Right kidney (tissue), 1 donor: ENCODE measurements around the gene LOX.

Source experiments
- DNase-seq: peaks from one replicate; pipeline ENCODE4 v3.0.0-alpha.2; 2016

LOX gene

DNA sequence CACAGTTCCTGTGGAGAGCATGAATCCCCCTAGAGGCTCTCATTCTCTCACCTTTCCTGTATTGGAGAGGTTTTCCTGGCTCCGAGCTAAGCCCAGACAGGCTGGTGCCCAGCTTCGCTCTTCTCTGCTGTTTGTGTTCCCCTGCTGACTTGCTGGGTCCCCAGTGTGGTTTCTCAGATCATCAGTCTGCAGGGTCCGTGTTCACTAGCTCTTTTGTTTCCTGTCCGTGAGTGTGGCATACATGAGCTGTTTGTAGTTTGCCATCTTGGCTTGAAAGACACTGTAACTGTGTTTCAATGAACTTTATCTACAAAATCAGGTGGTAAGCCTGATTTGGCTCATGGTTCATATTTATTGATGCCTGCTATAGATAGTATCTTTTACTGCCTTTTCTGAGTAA is 23.8 kb downstream of the LOX start:
- DNase-seq, result no peak

DNA sequence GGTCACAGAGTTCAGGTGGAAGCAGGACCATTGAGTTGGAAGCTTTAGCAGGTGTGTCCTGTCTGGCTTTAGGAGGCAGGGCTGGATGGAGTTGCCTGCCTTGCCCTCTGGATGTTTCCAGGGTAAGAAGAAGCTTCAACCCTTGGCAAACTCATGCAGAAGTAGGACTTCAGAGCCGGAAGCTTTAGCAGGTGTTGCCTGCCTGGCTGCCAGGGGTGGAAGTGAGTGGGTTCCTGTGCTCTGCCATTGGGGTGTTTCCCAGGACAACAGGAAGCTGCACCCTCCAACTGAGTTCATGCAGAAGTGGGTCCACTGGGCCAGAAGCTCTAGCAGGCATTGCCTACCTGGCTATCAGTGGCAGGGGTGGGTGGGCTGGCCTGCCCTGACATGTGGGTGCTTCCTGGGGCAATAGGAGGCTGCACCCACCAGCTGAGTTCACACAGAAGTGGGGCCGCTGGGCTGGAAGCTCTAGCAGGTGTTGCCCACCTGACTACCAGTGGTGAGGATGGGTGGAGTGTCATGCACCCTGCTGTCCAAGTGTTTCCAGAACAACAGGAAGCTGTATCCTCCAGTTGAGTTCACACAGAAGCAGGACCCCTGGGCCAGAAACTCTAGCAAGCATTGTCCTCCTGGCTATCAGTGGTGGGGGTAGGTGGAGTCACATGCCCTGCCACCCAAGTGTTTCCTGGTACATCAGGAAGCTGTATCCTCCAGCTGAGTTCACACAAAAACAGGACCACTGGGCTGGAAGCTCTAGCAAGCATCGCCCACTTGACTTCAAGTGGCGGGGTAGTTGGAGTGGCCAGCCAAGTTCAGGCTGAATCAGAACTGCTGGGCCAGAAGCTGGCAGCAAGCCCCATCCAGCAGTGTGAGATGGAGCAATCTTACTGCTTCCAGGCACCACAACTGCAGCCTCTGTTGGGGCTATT is 24.6 kb downstream of the LOX start:
- DNase-seq, result no peak

DNA sequence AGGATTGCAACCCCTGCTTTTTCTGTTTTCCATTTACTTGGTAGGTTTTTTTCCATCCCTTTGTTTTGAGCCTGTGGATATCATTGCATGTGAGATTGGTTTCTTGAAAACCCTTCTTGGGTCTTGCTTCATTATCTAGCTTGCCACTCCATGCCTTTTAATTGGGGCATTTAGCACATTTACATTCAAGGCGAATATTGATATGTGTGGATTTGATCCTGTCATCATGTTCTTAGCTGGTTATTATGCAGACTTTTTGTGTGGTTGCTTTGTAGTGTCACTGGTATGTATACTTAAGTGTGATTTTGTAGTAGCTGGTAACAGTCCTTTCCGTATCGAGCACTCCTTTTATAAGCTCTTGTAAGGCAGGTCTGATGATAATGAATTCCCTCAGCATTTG is 26.5 kb downstream of the LOX start:
- DNase-seq, result no peak

DNA sequence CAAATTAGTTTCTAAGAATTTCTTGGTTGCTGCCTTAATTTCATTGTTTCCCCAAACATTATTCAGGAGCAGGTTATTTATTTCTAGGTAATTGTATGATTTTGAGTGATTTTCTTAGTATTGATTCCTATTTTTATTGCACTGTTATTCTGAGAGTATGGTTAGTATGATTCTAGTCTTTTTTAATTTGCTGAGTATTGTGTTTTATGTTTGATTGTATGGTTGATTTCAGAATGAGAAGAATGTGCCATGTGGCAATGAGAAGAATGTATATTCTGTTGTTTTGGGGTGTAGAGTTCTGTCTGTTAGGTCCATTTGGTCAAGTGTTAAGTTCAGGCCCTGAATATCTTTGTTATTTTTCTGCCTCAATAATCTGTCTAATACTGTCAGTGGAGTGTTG is 27.1 kb downstream of the LOX start:
- no peak for DNase-seq

DNA sequence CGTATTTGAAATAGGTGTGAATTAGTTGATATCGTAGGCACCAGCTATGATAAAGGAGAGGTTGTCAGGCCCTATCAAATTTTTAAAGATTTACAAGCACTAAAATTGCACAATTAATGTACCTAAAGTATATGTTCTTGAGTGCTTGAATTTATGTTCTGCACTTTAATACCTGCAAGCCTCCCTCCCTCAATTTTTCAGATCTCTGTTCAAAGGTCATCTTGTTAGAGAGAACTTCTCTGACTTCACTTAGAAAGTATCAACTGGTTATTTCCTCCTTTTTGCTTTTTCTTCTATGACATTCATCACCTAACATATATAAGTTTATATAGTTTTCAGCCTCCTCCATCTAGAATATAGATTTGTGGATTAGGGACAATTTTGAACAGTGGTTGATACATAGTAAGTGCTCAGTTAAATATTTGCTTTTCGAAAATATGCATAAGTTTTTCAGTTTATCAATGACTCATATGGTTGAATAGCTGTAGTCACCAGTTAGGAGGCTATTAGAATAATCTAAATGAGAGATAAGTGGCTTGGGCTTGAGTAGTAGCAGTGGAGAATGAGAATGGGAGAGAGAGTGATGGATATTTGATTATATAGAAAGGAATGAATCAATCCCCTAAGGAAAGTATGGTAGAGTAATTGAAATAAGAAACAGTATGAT is 37.3 kb downstream of the LOX start:
- DNase-seq, result no peak

DNA sequence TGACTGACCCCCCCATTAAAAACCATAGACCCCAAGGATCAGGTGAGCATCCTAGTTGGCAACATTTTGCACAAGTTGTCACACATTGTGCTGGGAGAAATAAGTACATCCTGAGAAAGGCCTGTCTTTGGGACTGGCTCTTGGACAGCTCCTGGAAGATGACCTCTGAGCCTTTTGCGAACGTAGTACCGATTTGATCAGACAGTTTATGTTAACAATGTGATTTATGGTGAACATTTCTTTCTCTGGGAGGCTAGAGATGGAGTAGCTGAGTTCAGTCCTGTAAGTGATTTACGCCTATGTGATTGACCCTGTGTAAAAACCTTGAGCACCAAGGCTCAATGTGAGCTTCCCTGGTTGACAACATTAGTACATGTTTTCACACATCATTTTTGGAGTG is 41.7 kb downstream of the LOX start:
- DNase-seq, result no peak

DNA sequence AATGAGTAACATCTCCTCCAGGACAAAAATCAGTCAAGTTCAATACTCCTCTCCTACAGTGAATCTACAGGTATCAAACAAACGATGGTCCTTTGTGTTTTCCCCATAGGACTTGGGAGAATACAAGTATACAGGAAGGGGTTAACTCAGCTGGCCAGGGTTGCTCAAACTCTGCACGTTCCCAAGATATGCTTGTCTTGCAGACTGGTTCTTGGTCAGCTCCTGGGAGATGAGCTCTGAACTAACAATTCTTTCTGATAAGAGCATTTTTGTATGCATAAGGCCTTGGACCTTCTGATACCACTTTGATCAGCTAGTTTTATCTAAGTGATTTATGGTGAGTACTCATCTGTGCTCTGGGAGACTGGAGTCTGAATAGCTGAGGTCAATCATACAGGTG is 42.1 kb downstream of the LOX start:
- no peak for DNase-seq

DNA sequence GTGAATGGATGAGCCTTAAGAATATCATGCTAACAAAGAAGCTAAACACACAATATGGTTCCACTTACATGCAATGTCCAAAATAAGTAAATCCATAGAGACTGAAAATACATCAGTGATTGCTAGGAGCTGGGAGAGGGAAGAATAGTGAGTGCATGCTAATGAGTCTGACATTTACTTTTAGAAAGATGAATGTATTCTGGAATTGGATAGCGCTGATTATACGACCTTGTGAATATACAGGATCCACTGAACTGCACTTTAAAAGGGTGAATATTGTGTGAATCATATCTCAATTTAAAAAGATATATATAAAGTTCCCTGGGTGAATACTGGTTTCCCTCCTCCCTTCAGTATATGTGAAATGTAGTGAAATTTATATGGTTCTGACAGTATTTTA is 46.2 kb downstream of the LOX start:
- no peak for DNase-seq

DNA sequence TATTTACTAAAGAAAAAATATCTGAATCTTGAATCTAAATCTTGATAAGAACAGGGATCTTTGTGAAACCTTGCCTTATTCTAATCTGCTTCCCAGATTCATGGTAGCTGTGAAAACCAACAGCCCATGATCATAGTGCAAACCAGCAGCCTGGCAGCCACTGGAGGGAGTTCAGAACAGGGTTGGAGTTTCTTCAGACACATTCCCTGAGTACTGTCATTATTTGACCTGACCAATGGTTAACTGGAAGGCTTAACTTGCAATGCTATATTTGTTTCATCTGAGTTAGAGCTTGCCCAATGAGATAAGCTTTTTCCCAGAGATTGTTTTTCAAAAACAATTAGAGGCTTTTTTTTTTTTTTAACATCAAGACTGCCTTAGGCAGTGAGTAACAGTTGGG is 47.8 kb downstream of the LOX start:
- DNase-seq, result no peak

DNA sequence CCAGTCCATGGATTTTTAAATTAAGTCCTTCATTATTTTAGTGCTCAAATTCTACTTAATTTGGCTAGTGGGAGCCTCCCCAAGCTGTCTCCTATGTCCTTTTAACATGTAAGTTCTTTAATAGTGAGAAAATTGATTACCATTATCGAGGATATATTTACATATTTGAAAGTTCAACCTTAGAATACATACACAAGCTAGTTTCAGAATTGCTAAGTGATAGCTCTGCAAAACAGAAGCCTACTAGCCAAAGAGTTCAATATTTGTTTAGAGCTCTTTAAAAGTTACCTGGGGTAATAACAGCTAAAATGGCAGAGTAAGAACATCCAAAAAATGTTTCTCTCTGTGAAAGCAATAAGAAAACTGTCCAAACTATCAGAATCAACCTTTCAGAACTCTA is 48.2 kb downstream of the LOX start:
- DNase-seq, result no peak

DNA sequence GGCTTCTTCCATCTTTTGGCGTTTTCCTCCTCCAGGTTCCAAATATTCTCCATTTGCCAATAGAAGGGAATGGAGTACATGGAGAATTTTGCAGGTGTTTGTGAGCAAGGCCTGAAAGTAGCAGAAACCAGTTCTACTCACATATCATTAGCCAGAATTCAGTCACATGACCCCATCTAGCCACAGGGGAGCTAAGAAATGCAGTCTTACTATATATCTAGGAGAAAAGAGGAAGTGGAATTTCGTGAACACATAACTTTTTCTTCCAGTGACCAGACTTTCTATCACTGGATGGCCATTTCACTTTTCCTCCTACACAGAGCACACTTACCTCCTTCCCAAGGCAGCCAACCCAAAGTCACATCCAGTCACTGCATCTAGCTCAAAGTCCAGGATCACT is 55.1 kb downstream of the LOX start:
- DNase-seq, result no peak

DNA sequence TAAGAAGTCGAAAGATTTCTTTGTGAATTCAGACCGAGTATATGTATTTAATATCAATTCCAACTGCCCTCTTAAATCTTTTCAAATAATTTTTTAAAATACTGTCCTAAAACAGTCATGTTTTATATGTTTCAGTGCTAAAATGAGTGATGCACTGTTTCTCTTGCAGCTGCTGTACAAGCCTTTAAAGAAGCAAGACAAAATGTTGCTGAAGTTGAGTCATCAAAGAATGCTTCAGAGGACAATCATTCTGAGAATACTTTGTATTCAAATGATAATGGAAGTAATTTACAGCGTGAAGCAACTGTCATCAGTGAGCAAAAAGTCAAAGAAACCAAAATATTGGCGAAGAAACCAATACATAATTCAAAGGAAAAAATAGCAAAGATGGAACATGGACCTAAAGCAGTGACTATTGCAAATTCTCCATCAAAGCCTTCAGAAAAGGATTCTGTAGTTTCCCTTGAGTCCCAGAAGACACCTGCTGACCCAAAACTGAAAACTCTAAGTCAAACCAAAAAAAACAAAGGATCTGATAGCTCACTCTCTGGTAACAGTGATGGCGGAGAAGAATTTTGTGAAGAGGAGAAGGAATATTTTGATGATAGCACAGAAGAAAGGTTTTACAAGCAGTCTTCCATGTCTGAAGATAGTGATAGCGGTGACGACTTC is 58.0 kb downstream of the LOX start:
- DNase-seq, result no peak

DNA sequence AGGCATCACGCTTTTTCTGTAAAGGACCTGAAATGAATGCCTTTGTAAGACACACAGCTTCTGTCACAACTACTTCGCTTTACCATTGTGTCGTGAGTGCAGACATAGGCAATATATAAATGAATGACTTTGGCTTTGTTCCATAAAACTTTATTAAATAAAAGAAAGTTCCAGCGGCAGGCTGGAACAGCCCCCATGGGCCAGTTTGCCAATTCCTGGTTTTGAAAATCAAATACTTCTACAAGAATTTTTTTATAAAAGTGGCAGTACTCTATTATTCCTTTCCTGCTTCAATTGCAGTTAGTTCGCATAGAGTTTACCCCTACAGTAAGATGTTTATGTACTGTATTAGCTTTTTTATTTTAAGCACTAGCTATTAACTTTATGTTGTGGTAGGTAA is 62.6 kb downstream of the LOX start:
- no peak for DNase-seq

DNA sequence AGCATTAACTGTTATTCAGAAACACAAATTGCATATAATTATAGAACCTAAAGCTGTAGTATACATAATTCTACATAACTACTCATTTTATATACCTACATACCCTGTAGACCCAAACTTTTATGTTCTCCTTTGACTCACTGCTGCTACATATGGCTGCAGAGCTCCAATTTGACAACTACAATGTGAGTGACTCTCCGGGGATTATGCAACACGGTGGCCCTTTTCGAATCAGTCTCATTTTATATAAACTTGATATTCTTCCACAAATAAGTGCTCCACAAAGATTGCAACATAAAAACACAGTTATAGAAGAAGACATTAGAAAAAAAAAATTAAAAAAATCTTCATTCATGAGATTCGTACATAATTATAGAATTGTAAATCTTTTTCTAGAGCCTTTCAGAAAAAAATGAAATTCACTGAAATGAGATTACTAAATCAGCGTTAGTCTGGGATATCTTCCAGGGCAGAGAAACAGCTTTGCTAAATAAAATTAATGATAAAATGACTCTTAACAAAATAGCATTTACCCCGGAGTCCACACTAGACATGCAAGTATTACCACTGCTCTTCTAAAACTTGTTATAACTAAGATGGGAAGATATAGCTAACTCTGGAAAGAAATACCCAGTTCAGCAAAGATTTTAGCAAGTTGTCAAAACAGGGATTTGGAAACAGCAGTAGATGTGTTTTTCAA is 63.7 kb downstream of the LOX start:
- DNase-seq, result no peak
